HG03442 (cell line): ENCODE measurements around the gene CRTC1.

Source experiments
- ATAC-seq: cut with Tn5 transposase; IDR thresholded peaks from one replicate; pipeline ENCODE4 v1.9.1; 2021; ENCODE audit warnings: mild to moderate bottlenecking, moderate library complexity; ENCODE audit not compliant: unreplicated experiment

The CRTC1 gene

GRCh38 chr19:18743784-18744418, 60.4 kb downstream of the CRTC1 start:
- no peak for ATAC-seq

DNA sequence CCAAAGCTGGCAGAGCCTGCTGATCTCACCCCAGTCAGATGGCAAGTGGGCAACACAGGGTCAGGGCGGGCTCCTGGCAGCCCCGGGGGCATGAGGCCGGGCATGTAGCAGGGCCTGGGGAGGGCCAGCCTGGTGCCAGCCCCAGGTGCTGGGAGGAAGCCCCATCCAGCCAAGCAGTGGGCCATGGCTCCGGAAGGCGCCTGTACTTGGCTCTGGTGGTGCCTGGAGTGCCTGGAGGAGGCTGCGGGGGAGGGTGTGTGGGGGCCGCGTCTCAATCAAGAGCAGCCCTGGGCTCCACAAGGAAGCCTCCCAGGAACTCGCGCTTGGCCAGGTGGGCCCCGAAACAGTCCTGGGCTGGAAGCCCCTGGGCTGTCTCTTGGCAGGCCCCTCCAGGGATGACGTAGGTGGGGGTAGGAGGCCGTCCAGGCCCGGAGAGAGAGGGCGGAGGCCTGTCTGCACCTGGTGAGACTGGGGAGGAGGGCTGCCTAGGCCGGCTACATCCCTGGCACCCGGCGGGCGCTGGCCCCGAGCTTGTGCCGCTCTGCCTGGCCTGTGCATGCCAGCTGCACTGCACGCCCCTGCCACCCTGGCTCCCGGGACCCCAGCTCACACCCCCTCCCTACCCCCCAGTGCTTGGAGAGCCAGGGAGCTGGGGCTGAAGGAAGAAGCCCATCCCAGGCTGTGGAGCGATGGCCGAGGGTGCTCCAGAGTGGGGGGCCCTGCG, 61.7 kb downstream of the CRTC1 start:
- no peak for ATAC-seq

- ATAC-seq = no peak
Measured at GRCh38 chr19:18745931-18746330, 62.5 kb downstream of the CRTC1 start.

- no peak for ATAC-seq
Measured at GRCh38 chr19:18746401-18747325, 63.2 kb downstream of the CRTC1 start.

DNA sequence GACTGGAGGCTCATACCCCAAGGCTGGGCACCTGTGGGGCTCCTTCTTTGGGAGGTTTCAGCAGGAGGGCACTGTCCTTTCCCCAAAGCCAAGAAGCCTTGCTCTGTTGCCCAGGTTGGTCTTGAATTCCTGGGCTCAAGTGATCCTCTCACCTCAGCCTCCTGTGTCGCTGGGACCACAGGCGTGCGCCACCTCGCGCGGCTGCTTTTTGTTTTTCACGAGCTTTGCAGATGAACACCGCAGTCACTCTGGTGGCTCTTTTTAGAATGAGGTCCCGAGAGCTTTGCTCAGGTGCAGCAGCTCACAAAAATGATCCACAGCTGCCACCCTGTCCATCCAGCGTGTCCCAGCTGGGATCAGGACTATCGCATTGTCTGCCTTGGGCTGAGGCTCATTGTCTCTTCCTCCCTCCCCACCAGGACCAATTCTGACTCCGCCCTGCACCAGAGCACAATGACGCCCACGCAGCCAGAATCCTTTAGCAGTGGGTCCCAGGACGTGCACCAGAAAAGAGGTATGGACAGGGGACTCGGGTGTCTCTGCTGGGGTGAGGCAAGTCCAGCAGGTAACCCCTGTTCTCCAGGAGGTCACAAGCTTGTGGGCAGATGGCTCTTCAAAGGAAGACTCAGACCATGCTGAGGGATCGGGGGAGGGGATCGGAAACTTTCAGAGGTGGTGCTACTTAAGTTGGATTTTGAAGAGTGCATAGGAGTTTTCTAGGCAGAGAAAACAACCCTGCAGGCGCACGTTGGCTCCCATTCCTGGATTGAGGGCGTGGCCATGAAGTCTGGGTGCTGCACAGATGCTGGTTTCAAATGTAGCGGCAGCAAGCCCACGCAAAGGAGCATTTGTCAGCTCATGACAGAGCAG, 66.1 kb downstream of the CRTC1 start:
- no peak for ATAC-seq

DNA sequence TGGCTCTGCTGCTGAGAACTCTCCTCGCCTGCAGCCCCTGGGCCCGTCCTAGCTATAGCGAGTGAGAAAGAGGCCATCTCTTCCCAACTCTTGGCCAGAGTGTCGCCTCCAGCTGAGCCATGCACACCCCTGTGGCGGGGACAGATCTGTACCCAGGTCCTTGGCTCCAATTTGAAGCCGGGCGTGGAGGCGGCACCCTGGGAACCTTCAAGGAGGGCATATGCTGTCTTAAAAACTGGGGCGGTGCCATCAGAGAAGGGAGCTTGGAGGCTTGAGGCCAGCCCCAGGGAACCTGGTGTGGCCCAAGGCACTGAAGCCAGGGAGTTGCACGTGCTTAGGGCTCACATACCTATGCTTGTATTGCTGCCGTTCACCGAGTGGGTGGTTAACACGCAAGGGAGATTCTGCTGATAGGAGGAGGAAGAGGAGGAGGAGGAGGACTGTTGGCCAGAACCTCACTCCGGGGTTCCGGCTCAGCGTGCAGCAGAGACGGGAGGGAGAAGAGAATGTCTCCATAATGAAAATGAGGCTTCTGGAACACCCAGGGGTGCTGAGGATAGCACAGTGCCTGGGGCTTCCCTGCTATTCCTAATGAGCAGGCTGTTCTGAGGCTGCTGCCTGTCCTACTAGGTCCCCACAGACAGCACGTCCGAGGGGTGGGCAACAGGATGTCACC, 67.0 kb downstream of the CRTC1 start:
- ATAC-seq = no peak

DNA sequence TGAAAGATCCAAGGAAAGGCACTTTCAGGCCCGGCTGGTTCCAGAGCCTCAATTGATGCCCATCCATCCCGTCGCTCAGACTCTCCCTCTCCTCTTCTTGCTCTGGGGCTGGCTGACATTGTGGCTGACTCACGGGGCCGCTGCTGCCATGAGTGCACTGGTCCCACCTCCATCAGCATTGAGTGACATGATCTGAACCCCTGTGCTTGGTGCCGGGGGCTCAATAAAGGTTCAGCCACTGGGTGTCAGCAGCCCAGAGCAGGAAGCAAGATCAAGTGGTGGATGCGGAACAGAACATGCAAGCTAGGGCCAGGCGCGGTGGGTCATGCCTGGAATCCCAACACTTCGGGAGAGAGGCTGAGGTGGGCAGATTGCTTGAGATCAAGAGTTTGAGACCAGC, 68.1 kb downstream of the CRTC1 start:
- ATAC-seq = no peak

- no peak for ATAC-seq
Measured at GRCh38 chr19:18754501-18754900, 71.0 kb downstream of the CRTC1 start.

DNA sequence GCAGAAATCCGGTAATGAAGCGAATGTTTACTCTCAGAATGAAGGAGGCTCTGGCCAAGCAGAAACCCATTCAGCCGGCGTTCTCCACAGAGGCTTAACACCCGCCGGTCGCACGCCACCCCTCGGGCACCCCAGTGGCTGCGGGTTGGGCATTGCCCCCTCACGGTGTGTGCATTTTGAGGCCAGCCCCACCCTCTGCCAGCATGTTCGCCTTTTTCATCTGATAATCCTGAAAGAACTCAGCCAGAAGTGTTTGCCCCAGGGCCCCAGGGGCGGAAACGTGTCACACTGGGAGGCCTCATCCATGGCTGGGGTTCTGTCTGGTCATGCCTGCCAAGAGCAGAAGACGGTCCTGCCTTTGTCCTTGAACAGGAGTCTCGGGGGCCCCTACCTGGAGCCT, 73.4 kb downstream of the CRTC1 start:
- ATAC-seq = no peak

DNA sequence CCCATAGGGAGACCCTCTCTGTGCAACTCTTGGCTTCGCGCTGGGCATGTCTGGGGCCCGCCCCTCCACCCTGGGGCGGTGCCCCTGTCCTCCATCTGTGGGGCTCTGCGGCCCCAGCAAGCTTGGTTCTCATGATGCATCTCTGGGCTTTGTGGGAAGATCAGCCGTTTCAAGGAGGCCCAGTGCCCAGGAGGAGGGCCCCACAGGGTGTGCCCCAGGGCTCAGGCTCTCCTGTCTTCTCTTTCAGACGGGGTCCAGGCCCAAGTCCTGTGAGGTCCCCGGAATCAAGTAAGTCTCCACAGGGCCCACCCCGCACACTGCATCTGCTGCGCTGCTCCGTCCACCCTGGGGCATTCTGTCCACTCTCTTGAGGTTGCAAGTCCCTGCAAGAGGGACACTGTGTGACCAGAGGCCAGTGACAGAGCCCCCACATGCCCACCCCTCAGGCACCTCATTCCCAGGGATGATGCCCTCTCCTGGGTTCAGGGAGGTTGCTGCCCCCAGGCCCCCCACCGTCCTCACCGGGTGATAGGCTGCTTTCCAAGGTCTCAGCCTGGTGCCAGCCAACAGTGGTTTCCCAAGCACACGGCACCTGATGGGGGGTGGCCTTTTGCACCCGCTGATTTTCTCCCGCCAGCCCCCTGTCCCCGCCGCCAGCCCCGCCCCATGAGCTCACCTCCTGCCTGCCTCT, 76.0 kb downstream of the CRTC1 start:
- no peak for ATAC-seq

DNA sequence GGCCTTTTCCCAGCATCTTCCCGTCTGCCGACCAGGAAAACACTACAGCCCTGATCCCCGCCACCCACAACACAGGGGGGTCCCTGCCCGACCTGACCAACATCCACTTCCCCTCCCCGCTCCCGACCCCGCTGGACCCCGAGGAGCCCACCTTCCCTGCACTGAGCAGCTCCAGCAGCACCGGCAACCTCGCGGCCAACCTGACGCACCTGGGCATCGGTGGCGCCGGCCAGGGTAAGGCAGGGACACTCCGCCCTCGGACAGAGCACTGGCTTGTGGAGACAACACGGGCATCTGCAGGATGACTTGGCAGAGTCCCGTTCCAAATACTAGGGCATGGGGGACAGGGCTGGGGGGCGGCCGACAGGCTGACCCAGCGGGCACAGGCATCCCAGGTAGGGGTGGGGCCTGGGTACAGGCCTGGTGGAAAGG, 76.5 kb downstream of the CRTC1 start:
- no peak for ATAC-seq

DNA sequence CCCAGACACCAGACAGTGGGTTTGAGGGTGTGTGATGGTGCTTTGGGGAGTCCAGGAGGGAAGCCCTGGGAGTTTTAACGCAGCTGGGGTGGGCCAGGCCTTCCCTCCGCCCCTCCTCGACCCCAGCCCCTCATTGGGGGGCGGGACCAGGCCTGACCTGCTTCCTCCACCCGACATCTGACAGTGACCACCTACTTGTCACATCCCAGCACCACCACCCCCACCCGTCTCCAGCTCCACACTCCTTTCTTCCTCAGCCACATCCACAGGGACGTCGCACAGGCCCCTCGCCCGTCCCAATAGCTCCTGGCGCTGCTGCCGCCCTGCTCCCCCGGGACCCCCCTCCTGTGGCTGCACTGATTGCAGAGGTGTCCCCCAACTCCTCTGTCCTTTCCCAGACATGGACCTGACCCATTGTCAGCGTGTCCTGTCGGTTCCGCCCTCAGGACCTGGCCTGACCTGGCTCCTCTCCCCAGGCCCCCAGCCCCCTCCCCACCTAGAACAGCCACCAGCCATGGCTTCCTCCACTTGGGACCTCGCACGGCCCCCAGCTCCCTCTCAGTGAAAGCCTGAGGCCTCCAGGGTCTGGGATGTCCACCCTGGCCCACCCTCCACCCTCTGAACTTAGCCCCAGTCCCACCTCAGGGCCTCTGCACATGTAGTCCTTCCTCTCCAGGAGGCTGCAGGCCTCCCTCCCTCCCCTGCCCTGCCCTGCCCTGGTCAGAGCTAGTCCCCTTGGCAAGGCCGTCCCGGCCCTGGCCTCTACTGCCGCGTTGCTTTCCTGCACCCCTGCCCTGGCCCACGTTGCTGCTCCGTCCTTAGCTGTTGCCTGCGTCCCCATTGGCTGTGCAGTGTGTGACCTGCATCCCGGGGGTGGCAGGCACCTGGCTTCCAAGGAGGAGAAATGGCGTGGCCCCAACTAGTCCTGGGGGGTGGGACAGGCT, 77.2 kb downstream of the CRTC1 start:
- ATAC-seq = no peak

- ATAC-seq = no peak
Measured at GRCh38 chr19:18761531-18762110, 78.1 kb downstream of the CRTC1 start.

- no peak for ATAC-seq
Measured at GRCh38 chr19:18762125-18763023, 78.9 kb downstream of the CRTC1 start.

- ATAC-seq = no peak
Measured at GRCh38 chr19:18763674-18764590, 80.5 kb downstream of the CRTC1 start.

DNA sequence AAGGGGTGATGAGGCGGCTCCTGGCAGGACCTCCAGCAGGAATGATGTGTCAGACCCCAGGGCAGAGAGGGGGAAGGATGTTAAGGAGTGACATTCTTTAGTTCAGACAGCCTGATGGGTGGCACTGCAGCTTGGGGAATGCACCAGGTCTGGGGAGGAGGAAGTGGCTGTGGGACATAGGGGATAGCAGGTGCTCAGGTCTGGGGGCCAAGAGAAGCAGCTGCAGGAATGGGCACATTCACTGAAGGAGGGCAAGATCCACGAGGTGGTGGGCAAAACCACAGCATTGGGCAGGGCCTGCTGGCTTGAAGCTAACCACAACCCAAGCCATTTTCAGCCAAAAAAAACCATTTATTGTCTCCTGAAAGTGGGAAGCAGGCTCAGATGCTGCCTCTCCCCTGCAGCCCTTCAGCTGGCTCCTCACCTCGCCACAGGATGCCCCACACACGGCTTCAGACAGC, 81.1 kb downstream of the CRTC1 start:
- ATAC-seq = no peak
